ENCODE measurements around the gene SLC18A3. TPM values are rescaled to one million over a fixed set of nuclear protein-coding genes. Genes with fewer than 3 reads are reported as not detected.

SLC18A3 gene
- not detected in 2 replicates for total RNA-seq

DNA sequence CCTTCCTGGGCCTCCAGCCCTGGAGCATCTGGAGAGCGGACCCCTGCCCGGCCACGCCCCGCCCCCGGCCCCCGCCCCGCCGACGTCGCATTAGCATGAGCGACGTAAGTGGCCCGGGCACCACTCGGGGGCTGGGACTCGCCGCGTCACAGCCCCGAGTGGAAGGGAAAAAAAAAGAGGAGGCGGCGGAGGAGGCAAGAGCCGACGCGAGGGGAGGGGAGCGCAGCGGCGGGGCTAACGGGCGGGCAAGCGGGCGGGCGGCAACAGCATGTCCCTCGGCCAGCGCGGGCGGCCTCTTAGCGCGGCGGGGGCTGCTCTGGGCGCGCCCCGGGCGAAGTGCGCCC is at the start of gene SLC18A3:
TSS of gene SLC18A3 (plus strand) at position 197 of the 344 bp plus-strand sequence. CDS start 431 bp downstream, outside the sequence.

DNA sequence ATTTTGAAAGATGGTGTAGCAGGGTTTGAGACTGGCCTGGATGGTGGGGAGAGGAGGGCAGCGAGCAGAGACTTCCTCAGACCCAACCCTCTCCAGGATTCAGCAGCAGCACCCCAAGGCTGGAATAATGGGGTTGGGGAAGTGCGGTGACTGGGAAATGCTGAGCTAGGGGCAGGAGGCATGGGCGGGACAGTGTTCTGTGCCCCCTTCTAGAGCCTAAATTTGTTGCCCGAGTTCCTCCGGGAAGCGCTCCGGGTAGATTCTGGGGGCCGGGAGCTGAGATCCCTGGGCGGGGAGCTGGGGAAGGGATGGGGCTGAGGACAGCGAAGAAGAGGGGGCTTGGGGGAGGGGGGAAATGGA is 3.8 kb downstream of the SLC18A3 start, which contains the start of gene CHAT:
TSS of gene CHAT (plus strand) at position 156 of the 360 bp plus-strand sequence. CDS start at position 309, 153 bp downstream.

Other genes with a start within 250 kb of the SLC18A3 start
- gene DRGX, start 214.2 kb upstream of the SLC18A3 start, total RNA-seq = not detected in 2 replicates
- gene ERCC6, start 71.2 kb upstream of the SLC18A3 start, total RNA-seq = 13.7 and 20.0 TPM in 2 replicates
- not detected in 2 replicates for gene CHAT, start 3.7 kb downstream of the SLC18A3 start, total RNA-seq
- not detected in 2 replicates for gene C10orf53, start 69.3 kb downstream of the SLC18A3 start, total RNA-seq
- 0.21 and 1.2 TPM in 2 replicates for gene OGDHL, start 152.0 kb downstream of the SLC18A3 start, total RNA-seq

Data from tracheal epithelial cell (primary cell).